Activated CD4-positive, alpha-beta memory T cell treated with anti-CD3 and anti-CD28 coated beads for 36 hours (primary cell): Measurements from ENCODE around the gene CASP3. TPM values are rescaled to one million over a fixed set of nuclear protein-coding genes. Genes with fewer than 3 reads are reported as not detected.

Experiments used
- CTCF ChIA-PET: fragments of 350-600 bp; sonication (Branson Sonifier 250); formaldehyde crosslinking; loops from one replicate; lab custom pipeline; 2021; ENCODE audit warnings: antibody characterized with exemption, inconsistent platforms; lab: Charles Lee
- POLR2A ChIA-PET: fragments of 350-600 bp; sonication (Branson Sonifier 250); formaldehyde crosslinking; loops from one replicate; lab custom pipeline; 2021; ENCODE audit warnings: antibody characterized with exemption; lab: Charles Lee
- DNase-seq: peaks from one replicate; pipeline ENCODE4 v3.0.0-alpha.2; 2020
- H3K27ac Mint-ChIP-seq: one replicate; pipeline ENCODE4 v1.8.0; 2021; ENCODE audit warnings: mixed read lengths
- H3K27me3 Mint-ChIP-seq: one replicate; pipeline ENCODE4 v1.8.0; 2021; ENCODE audit warnings: mixed read lengths
- H3K36me3 Mint-ChIP-seq: one replicate; pipeline ENCODE4 v1.8.0; 2021; ENCODE audit warnings: mixed read lengths
- H3K4me1 Mint-ChIP-seq: one replicate; pipeline ENCODE4 v1.8.0; 2021; ENCODE audit warnings: low read depth, mixed read lengths
- H3K4me3 Mint-ChIP-seq: one replicate; pipeline ENCODE4 v1.8.0; 2021; ENCODE audit warnings: mild to moderate bottlenecking, mixed read lengths
- H3K9me3 Mint-ChIP-seq: one replicate; pipeline ENCODE4 v1.8.0; 2021; ENCODE audit warnings: mixed read lengths
- intact Hi-C: fragments of 100-400 bp; cut with micrococcal nuclease; formaldehyde crosslinking; loops from one replicate; pipeline ENCODE4 v1.15.1; 2023
- total RNA-seq, 2 experiments: library from RNA; stranded (reverse); gene quantifications; one replicate each; pipeline ENCODE4 v1.2.3, GENCODE V29; 2021

Gene CASP3
- total RNA-seq, 2 experiments from 2014 or later: 54.0 to 54.4 TPM

GRCh38 chr4:184587701-184588100, 61.5 kb downstream of the CASP3 start:
- Mint-ChIP-seq H3K36me3 (no peaks in the 10 kb centered on the region), H3K27ac (no peak overlapping the region), H3K4me1 (peaks cover 20% of the 10 kb centered on the region), H3K27me3 (peaks cover 3% of the 10 kb centered on the region), H3K4me3 (no peak overlapping the region), H3K9me3 (no peaks in the 10 kb centered on the region)
- CTCF ChIA-PET: interaction anchor here (0.9 kb wide), 2 partner anchors 158 to 175 kb away, joined by 3 to 4 read pairs; no protein-coding TSS in a partner anchor
- intact Hi-C loops: loop anchor here (10.0 kb wide), 1 partner anchor 237 kb away; the partner anchor contains the start of gene ACSL1
- POLR2A ChIA-PET: no interaction called here
- no peak for DNase-seq

- ChIA-PET POLR2A (no interaction called here), CTCF (interaction anchor here (0.9 kb wide), 2 partner anchors 158 to 174 kb away, joined by 3 to 4 read pairs; no protein-coding TSS in a partner anchor)
- no peak for DNase-seq
- Mint-ChIP-seq H3K4me3 (no peak overlapping the region), H3K4me1 (peaks cover 20% of the 10 kb centered on the region), H3K27ac (no peak overlapping the region), H3K36me3 (no peaks in the 10 kb centered on the region), H3K9me3 (no peaks in the 10 kb centered on the region), H3K27me3 (peaks cover 3% of the 10 kb centered on the region)
- intact Hi-C loops: loop anchor here (10.0 kb wide), 1 partner anchor 238 kb away; the partner anchor contains the start of gene ACSL1
These were observed 62.0 kb downstream of the CASP3 start for GRCh38 chr4:184587221-184587620.

- intact Hi-C loops: loop anchor here (5.0 to 10.0 kb wide), 2 partner anchors 112 to 241 kb away; partner anchors contain the start of genes ACSL1 and IRF2
- peak; percentile 39 for DNase-seq
- Mint-ChIP-seq H3K27me3 (no peaks in the 10 kb centered on the region), H3K4me1 (peaks cover 20% of the 10 kb centered on the region), H3K4me3 (no peak overlapping the region), H3K36me3 (peaks cover 7% of the 10 kb centered on the region), H3K9me3 (peaks cover 23% of the 10 kb centered on the region), H3K27ac (no peak overlapping the region)
- CTCF ChIA-PET: interaction anchor here (0.7 to 0.9 kb wide), 2 partner anchors 319 to 321 kb away, joined by 3 read pairs; no protein-coding TSS in a partner anchor
- POLR2A ChIA-PET: interaction anchor here (0.6 kb wide), 1 partner anchor 33 kb away, joined by 3 read pairs; no protein-coding TSS in a partner anchor
These were observed 65.3 kb downstream of the CASP3 start for GRCh38 chr4:184583738-184584502.

Other genes with a start within 250 kb of the CASP3 start
- gene IRF2, start 174.9 kb downstream of the CASP3 start, total RNA-seq: 10 to 100 TPM; 48.1 to 50.9 TPM
- gene PRIMPOL, start 291 bp upstream of the CASP3 start, total RNA-seq: 10 to 100 TPM; 23.1 to 27.1 TPM
- gene CENPU, start 84.6 kb upstream of the CASP3 start, total RNA-seq: 10 to 100 TPM; 82.7 to 87.6 TPM
- gene ACSL1, start 176.5 kb upstream of the CASP3 start, total RNA-seq: 10 to 100 TPM; 22.0 to 22.2 TPM